GF-D8 (cell line): ENCODE data around the gene TCEANC.
"Not testable (repeated sequence)": the region's sequence is repeated elsewhere in the genome, so short reads cannot be mapped to it uniquely, and the experiment has no call there.

Experiments
- DNase-seq: peaks from one replicate; lab custom pipeline; 2025; lab: John Stamatoyannopoulos, UW

Gene TCEANC, protein sequence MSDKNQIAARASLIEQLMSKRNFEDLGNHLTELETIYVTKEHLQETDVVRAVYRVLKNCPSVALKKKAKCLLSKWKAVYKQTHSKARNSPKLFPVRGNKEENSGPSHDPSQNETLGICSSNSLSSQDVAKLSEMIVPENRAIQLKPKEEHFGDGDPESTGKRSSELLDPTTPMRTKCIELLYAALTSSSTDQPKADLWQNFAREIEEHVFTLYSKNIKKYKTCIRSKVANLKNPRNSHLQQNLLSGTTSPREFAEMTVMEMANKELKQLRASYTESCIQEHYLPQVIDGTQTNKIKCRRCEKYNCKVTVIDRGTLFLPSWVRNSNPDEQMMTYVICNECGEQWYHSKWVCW

DNA sequence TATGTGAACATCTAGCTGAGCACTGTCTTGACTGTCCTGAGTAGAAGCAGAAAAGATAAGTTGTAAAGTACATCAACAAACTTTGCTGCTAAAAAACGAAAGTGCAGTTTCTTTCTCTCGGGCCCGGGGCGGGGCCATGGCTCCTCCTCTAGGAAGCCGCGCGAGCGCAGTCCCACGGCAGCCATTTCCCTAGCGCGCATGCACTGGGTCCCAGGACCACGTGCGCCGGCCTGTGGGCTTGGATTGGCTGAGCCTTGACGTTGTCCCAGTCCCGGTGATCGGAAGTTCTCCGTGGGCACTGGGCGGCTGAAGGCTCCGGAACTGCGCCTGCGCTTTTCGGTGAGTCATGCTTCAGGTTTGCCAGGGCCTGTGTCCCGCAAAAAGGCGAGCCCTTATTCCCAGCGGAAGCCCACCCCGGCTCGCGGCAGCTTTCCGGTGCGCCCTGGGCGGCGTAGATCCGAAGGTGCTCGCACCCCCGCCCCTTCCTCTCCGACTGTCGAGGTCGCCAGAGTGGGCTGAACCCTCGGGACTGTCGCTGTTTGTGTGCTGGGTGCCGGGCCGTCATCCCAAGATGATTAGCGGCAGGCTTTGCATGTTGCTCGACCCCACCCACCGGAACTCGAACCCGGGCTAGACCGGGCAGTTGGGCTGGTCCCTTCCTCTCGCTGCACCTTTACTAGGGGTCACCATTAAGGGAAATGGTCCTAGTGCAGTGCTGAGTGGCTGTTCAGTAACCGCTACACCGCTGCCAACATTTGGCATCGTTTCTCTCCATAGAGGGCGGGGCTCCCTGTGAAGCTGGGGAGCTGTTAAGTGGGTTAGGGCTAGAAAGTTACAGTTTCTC is at the start of gene TCEANC:
TCEANC (plus strand) TSS at position 292 of the 844 bp plus-strand sequence. CDS start 9,368 bp downstream, outside the sequence.
- peak; percentile 77 for DNase-seq

DNA sequence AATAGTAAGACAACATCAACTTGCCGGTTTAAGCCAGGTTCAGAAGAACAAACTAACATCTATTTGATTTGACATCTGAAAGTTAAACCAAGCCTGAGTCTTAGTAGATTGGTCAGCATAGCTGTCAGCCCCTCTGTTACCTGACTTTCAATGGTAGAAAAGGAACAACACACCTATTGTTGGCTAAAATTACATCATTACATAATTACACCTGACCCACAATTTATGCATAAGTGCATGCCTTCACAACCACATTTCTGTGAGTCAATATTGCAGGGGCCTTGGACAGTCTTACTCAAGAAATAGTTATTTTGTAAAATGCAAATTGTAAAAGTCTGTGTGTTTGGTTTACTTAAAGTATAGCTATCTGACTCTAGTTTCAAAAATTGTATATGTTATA is 47.3 kb upstream of the TCEANC start:
- no peak for DNase-seq

DNA sequence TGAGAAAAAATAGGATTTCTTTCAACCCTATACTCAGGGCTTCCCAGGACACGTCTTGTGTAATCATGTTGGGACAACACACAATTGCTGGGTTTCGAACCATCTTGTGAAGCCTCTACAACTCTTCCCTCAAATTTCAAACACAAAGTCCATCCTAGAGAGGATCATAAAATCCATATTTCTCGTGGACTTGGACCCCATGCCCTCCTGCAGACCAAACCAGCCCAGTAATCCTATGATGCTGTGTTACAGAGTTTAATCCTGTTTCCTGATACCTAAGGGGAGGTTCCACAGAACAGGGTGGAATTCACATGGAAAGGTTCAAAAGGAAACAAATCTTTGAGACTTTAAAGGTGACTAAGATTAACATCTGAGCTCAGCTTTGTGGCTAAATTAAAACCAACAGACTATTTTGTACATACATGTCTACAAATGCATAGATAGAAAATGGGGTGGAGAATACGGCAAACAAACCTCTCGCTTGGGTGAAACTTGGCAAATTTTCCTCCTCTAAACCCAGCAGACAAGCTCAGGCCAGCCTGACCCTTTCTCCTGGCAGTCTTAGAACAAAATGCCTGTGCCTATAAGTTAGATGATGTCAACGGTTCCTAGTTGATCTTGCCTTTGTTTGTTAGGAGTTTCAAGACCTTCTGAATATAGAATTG is 45.5 kb upstream of the TCEANC start:
- no peak for DNase-seq

DNA sequence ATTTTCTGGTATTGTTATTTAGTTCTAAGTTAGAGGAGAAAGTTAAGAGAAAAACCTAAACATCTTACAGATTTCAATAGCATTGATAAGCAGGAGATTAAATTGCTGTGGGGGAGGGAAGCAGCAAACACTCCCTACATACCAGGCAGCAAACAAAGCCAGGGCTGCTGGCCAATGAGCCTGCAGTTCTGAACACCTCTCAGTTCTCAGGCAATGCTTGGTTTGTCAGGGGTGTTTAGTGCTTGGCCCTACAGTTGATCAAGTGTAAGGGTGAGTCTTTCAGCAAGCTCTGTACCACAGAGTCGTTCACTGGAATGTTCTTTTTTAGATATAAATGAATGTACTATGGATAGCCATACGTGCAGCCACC is 45.0 kb upstream of the TCEANC start:
- DNase-seq = no peak

DNA sequence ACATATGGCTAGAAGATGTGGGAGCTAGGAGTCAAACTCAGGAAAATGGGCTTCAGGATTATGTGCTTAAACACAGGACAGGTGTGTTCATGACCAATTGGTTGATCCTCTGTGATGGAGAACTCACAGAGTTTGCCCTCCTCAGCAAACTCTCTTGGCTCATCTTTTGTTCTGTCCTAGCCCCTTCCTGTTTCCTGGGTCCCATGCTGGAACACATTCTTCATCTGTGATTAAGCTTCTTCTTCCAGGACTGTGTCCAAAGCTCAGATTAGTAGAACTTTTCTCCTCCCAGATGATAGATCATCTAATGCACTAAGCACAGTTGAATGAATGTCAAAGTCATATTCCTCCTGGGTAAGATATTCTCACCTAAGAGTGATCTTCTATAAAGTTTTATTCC is 38.8 kb upstream of the TCEANC start:
- DNase-seq = no peak

DNA sequence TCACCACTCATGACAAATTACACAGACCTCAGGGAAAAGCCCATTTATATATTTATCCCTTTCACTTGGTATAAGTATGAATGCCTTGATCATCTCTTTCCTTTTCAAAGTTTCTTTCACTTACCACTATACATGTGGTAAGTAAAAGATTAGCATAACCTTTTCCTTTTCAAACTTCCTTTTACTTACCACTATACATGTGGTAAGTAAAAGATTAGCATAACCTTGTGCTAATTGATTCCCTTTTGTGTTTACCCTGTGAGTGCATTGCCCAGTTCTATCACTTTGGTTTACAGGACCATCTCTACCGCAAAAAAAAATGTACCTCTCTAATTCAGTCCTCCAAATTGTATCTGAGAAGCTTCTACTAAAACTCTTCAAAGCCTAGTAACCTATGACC is 32.7 kb upstream of the TCEANC start:
- no peak for DNase-seq

DNA sequence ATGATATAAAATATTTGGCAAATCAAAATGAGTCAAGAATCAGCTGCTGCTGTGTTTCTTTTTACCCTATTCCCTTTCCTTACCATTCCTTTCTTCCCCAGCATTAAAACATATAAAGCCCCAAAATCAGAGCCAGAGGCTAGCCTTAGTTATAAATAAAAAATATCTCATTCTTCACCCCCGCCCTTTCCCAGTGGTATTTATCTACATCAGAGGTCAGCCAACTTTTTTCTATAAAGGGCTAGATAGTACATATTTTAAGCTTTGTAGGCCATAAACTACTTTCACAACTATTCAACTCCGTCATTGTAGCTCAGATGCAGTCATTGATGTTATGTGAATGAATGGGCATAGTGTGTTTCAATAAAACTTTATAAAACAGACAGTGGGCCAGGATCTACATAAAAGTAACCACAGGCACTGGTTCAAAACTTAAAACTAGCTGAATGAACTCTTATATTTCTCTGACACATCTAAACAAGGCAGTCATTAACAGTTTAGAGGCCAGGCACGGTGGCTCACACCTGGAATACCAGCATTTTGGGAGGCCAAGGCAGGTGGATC is 30.5 kb upstream of the TCEANC start:
- DNase-seq = no peak

DNA sequence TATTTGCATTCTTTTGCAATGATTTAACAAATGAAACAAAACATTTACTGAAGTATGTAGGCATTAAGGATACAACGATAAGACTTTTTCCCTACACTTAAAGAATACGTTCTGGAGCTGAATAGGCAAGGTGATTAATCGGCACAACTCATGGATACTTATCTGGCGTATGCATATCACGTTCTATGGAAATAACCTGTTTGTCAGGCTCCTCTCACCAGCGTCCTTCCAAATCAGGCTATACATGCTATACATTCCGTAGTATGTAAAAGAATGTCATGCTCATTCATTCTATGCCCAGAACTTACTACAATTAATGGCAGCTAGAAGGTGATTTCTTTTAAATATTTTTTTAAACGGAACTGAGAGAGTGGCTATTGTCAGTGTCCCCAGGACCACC is 25.6 kb upstream of the TCEANC start:
- no peak for DNase-seq

DNA sequence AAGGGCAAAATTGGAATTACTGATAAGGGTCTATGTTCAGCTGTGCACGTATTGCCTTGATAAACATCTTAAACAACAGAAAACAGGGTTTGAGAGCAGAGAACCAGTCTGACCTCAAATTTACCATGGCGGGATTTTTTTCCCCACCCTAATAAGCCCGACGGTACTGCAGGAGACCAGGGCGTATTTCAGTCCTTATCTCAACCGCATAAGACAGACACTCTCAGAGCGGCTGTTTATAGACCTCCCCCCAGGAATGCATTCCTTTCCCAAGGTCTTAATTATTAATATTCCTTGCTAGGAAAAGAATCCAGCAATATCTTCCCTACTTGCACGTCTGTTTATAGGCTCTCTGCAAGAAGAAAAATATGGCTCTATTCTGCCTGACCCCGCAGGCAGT is 15.7 kb upstream of the TCEANC start:
- DNase-seq = not testable (repeated sequence)

DNA sequence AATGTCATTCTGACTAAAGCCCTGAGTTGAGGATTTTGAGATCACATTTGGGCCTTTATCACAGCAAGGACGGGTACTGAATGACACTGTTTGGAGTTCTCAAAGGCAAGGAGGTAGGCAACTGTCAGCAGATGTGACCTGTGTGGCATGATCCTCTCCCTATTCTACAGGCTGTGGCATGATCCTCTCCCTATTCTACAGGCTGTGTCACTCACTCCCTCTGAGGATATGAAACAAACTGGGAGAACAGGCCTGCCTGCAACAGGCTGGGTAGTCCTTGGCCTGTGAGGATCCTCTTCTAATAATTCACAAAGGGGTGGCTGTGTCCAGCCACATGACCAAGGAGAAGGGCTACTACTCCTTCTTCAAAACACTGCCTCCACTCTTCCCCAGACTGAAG is 14.9 kb upstream of the TCEANC start:
- DNase-seq = no peak

DNA sequence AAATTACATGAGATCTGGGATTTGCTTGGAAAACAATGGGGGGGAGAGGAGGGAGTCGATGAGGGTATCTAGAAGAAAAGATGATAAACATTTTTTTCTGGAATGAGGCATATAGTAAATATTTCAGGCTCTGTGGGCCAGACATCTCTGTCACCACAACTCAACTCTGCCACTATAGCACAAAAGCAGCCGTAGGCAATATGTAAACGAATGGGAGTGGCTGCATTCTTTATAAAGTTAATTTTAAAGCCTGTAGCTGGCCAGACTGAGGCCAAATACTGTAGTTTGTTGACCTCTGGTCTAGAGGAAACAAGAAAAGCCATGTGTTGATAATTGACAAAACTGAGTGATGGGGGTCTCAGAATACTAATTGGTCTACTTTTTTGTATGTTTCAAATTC is 14.1 kb upstream of the TCEANC start:
- no peak for DNase-seq

DNA sequence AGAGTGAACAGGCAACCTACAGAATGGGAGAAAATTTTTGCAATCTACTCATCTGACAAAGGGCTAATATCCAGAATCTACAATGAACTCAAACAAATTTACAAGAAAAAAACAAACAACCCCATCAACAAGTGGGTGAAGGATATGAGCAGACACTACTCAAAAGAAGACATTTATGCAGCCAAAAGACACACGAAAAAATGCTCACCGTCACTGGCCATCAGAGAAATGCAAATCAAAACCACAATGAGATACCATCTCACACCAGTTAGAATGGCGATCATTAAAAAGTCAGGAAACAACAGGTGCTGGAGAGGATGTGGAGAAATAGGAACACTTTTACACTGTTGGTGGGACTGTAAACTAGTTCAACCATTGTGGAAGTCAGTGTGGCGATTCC is 11.3 kb upstream of the TCEANC start:
- DNase-seq = not testable (repeated sequence)

DNA sequence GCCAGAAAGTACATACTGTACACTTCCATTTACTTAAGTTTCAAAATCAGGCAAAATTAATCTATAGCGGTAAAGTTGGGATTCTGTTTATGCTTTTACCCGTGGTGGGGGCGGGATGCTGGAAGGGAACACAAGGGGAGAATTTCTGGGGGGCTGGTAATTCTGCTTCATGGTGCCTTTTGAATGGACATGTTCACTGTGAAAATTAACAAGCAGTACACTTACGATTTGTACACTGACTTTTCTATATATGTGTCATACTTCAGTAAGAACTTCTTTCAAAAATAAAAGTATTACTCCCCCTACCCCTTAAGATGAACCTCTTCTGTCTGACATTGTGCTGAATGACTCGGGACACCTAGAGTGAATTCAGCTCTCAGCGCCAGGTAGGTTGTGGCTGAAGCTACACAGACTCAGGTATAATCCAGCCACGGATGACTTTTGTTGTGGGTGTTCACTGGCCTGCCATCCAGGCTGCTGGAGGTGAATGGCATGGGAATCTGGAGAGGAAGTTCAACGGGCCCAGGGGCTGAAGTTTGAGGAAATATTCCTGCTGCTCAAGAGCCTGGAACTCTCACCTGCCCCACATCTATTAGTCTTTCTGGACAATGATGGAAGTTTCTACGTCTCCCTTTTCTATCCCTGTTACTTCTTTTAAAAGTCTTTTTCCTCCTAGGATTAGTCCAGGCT is 7.3 kb upstream of the TCEANC start:
- no peak for DNase-seq

DNA sequence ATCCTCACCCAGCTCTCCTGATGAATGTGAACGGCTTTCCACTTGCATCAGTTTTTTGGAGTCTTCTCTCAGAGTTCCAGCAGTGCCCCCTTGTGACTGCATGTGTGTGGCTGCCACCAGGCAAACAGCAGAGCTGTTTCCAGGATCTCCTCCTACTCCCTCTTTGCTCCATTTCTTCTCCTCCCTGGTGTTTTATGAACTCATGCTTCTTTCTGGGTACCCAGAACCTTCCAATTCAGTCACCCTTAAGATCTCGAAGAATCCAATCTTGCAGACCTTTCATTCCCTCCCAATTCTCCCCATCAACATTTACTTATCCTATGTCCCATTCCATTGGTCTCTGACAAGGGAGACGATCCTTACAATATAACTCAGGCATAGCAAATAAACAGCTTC is 6.8 kb upstream of the TCEANC start:
- no peak for DNase-seq

DNA sequence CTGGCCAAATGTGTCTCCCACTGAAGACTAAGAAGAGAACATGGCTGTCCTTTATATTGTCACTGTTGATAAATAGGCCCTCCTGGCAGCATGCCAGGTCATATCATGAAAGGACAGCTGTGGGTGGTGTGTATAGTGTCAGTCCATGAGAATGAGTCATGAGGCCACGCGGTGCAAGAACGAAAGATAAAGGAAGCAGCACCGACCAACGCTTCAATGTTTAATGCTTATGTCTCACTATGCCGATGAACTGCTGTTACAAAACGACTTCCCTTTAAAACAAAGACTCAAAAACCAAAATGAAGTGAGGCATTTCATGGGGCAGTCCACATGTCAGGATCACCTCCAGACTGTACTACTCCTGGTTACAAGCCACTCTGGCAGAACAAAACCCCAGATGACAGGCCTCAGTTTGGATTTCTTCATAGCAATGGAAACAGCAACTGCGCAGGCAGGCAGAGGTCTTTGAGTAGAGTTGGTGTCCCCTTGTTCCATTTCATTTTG is 5.2 kb upstream of the TCEANC start:
- DNase-seq = peak; percentile 46

DNA sequence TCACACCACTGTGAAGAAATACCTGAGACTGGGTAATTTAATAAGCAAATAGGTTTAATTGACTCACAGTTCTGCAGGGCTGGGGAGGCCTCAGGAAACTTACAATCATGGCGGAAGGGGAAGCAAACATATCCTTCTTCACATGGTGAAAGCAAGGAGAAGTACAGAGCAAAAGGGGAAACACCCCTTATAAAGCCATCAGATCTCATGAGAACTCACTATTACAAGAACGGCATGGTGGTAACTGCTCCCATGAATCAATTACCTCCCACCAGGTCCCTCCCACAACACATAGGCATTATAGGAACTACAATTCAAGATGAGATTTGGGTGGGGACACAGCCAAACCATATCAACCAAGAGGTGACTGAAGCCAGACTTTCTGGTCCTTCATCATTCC is 4.6 kb upstream of the TCEANC start:
- DNase-seq = peak; percentile 14

DNA sequence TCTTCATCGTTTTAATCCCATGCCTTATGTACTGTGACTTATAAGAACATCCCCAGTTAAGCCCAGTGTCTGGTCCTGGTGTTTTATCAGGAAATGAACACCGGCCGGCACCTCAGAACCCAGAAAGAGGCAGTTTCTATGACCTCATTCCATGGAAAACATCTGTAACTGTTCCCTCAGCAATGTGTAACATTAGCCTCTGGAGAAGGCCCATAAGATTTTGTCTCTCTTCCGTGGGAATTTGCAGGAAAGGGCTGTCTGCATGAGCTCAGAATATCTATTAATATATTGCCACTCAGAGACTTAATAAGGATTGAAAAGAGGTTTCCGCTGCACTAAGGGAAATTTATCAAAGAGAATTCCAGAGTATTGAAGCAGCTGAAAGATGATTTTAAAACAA is 3.1 kb upstream of the TCEANC start:
- no peak for DNase-seq

DNA sequence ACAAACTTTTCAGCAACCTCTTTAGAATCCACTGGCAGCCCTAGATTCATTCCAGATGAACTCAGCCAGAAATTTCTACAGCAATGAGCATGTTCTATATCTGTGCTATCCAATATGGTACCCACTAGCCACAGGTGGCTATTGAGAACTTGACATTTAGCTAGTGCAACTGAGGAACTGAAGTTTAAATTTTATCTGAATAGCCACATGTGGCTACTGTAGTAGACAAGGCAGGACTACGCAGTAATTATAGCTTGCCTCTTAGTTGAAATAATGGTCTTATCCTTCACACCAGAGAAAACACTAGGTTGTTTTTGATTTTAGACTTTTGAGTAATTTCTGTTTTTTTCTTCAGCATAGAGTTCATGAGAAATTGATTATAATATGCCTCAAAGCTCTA is 2.6 kb upstream of the TCEANC start:
- DNase-seq = no peak

DNA sequence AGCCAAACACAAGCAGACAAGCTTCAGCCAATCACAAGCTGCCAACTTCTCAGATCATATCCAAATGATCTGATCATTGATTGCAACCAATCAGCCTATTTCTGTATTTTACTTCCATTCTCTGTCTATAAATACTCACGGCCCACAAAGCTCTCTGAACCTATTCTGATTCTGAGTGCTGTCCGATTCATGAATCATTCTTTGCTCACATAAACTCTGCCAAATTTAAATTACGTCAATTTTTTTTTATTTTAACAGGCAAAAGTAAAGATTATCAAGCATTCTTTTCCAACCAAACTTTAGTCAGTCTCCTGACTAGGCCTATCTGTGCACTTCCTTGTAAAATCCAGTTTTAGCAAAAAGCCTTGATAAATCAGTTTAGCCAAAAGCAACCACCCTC is 1.8 kb upstream of the TCEANC start:
- no peak for DNase-seq

DNA sequence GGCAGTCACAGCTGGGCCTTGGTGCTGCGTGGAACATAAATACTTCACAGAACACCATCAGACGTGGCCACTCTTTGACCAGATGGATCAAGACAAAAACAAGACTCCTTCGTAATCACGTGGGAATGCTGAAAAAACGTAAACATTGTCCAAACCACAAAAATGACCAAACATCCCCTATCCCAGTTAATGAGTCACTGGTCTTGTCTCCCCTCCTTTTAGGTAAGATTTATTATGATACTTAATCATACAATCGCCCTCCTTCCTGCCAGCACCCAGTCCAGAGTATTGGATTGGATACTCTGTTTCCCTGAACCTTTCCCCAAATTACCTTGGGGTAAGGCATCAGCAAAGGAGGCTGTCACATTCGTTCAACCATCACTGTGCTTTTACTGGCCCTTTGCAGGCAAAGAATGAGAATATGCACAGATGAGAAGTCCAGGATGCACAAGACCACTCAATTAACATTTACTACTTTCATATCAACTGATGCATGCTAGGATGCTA is 601 bp upstream of the TCEANC start:
- no peak for DNase-seq

DNA sequence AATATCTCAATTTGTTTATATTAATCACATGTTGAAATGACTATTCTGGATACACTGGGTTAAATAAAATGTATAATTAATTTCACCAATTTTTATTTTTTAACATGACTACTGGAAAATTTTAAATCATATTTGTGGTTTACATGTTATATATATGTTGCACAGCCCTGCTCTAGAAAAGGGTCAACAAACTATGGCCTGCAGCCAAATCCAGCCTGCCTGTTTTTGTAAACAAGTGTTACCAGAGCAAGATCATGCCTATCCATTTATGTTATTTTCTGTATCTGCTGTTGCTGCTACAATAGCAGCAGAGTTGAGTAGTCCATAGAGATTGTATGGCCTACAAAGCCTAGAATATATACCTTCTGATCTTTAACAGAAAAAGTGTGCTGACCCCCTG is 1.2 kb downstream of the TCEANC start:
- no peak for DNase-seq

DNA sequence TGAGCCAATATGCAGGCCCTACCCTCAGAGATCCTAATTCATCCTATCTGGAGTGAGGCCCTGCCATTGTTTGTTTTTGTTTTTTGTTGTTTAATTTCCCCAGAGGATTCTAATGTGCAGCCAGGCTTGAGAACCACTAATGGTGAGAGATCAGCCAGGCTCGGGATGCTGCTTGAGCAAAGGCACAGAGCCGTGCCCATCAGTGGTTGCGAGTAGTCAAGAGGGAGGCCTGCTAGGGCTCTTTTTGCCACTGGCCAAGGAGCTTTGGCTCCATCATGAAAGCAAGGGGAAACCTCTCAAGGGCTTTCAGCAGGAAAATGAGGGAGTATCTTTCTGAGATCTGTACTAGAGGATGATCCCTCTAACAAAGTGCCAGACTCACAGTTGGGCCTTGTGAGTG is 2.7 kb downstream of the TCEANC start:
- DNase-seq = no peak
